ENCODE data around the gene DSCAML1. TPM values are rescaled to one million over a fixed set of nuclear protein-coding genes. Genes with fewer than 3 reads are reported as not detected.

The DSCAML1 gene
- total and polyA plus RNA-seq, 10 of the 15 experiments (the other 5 are each of a cell fraction or from before 2014, with no cell fraction given): 0.03 to 0.18 (median 0.06) TPM; not detected in 1

- no peak for TF ChIP-seq BCLAF1 (IDR thresholded peaks at IDR 0.05)
- no peak for TF ChIP-seq E2F4 (IDR thresholded peaks at IDR 0.05; ENCODE audit: low read depth, low read length)
- no peak for TF ChIP-seq JUNB (IDR thresholded peaks at IDR 0.05)
- TF ChIP-seq SUZ12 (IDR thresholded peaks at IDR 0.05; ENCODE audit: unreplicated experiment): no peak
Observed at GRCh38 chr11:117793583-117793982, 3.4 kb downstream of the DSCAML1 start (continued).

- Histone ChIP-seq H3K4me2 (ENCODE audit: control insufficient read depth, insufficient read depth) (no peak overlapping the region), H3K27ac (ENCODE audit: control insufficient read depth, insufficient read depth) (no peak overlapping the region), H3K36me3 (ENCODE audit: control insufficient read depth in 2 of 2, insufficient read depth in 2 of 2, low read length in 1 of 2) (no peaks in the 10 kb centered on the region), H3K79me2 (ENCODE audit: control insufficient read depth, insufficient read depth, low read length) (no peaks in the 10 kb centered on the region), H3K4me1 (ENCODE audit: control insufficient read depth, insufficient read depth, low read length) (no peaks in the 10 kb centered on the region), H3K9me3 (replicated peaks; ENCODE audit: control insufficient read depth, insufficient read depth, low read length) (no peaks in the 10 kb centered on the region), H2AFZ (ENCODE audit: control insufficient read depth, low read depth, low read length) (no peak overlapping the region), H3K4me3 (no peak overlapping the region), H3K27me3 (replicated peaks in 1 of 2; ENCODE audit: control insufficient read depth in 2 of 2, insufficient read depth in 2 of 2, low read length in 1 of 2) (peaks cover 4 to 9% of the 10 kb centered on the region in 2 experiments; a peak in 3 of 4 replicates), H4K20me1 (ENCODE audit: control insufficient read depth, insufficient read depth) (no peaks in the 10 kb centered on the region), H3K9ac (ENCODE audit: control insufficient read depth, insufficient read depth, low read length) (no peak overlapping the region)
- ChIA-PET POLR2A (no interaction called here), RAD21 (ENCODE audit: unreplicated experiment) (no interaction called here), SMC1A (ENCODE audit: uncharacterized antibody, unreplicated experiment) (interaction anchor here (1.2 kb wide), 2 partner anchors 24 to 104 kb away, joined by 3 to 4 read pairs; no protein-coding TSS in a partner anchor), CTCF (interaction anchor here (0.6 to 1.6 kb wide), 4 partner anchors 15 to 365 kb away, joined by 3 to 7 read pairs (median 4); no protein-coding TSS in a partner anchor)
- FAIRE-seq (no peak), DNase-seq (ENCODE audit: low read depth, low spot score) (no peak), ATAC-seq (no peak)
- intact Hi-C loops (cut with micrococcal nuclease; ENCODE audit: unreplicated experiment): no loop called here
- BruUV-seq (replicated peaks): no TSS peak
- WGBS (ENCODE audit: insufficient coverage, insufficient replicate concordance, low lambda C conversion rate, missing lambda C conversion rate): 31% methylated on average over 6 of the region's 6 CpGs
- in situ Hi-C loops (cut with MboI): no loop called here
- TF ChIP-seq MLLT1 (IDR thresholded peaks at IDR 0.05): no peak
- no peak for TF ChIP-seq PML (IDR thresholded peaks at IDR 0.05; ENCODE audit: low read length)
- no peak for TF ChIP-seq PKNOX1 (IDR thresholded peaks at IDR 0.05)
- TF ChIP-seq NKRF (conservative IDR thresholded peaks at IDR 0.05): no peak
Observed at GRCh38 chr11:117792992-117793391, 4.0 kb downstream of the DSCAML1 start.

All from GM12878 (cell line).